GM18873 (cell line): ENCODE measurements around the gene GALNT9.
"Not testable (repeated sequence)": the region's sequence is repeated elsewhere in the genome, so short reads cannot be mapped to it uniquely, and the experiment has no call there.

Source experiments
- ATAC-seq: cut with Tn5 transposase; IDR thresholded peaks from one replicate; pipeline ENCODE4 v1.9.1; 2021; ENCODE audit warnings: mild to moderate bottlenecking, moderate library complexity, moderate number of reproducible peaks; ENCODE audit not compliant: unreplicated experiment, low FRiP score

Gene GALNT9

DNA sequence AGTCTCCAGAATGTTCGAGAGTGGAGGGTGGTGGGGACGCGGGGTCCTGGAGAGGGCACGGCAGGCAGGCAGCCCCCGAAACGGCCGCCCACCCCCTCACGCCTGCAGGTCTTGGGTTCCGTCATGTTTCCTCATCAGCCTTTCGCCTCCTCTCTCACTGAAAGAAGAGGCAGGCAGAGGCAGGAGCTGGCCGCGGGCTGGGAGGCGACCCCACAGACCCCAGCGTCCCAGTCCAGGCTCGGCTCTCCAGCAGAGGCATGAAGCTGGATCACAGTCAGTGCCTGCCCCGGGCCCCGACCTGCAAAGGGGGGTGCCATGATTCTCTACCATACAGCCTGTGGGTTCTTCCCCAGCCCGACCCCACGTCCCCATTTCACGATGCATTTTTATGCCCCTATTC lies 13.4 kb downstream of the GALNT9 start:
- no peak for ATAC-seq

DNA sequence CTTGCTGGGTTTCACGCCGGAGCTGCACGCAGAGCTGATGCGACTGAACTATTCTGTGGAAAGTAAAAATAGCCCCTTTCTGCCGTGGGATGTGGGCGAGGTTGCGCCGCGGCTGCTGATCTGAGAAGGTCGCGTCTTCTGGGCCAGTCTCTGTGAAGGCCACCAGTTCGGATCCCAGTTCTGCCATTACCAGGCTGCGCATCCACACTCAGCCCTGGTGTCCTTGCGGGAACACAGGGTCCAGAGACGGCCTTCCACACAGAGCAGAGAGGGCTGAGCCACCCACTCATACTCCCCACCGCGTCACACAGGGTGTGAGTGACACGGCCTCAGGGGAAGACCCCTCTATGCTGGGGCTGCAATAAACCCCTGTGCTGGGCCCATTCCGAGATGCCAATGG lies 13.9 kb downstream of the GALNT9 start:
- no peak for ATAC-seq

DNA sequence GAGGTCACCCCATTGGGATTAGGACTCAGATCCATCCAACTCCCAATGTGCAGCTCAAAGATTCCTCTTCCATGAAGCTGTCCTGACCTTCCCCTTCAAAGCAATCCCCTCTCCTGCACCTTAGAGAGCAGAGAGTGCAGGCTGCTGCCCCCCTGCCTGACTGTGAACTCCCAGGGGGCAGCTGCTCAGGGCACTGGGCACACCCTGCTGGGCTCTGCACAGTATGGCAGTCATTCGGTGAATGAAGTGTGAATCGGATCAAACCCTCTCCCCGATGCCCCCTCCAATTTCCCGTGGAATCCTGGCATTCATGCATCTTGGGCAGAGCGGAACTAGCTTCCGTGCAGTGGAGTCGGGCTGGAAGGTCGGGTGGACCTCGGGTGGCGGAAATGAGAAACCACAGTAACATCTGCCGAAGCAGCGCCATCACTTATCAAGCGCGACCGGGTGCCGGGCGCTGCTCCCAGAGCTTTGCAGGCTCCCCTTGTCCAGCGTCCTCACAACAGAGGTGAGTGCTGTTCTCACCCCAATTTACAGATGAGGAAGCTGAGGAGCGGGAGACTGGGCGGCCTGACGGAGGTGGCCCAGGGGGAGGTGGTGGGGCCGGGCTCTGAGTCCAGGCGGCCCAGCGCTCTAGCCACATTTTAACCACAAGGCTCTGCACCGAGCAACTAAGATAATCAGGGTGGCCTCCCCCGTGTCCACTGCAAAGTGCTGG lies 14.7 kb downstream of the GALNT9 start:
- no peak for ATAC-seq

- no peak for ATAC-seq
These were observed 15.4 kb downstream of the GALNT9 start for GRCh38 chr12:132314035-132314434.

- ATAC-seq: no peak
These were observed 16.2 kb downstream of the GALNT9 start for GRCh38 chr12:132313182-132313581.

GRCh38 chr12:132312516-132312915 lies 16.9 kb downstream of the GALNT9 start:
- no peak for ATAC-seq

DNA sequence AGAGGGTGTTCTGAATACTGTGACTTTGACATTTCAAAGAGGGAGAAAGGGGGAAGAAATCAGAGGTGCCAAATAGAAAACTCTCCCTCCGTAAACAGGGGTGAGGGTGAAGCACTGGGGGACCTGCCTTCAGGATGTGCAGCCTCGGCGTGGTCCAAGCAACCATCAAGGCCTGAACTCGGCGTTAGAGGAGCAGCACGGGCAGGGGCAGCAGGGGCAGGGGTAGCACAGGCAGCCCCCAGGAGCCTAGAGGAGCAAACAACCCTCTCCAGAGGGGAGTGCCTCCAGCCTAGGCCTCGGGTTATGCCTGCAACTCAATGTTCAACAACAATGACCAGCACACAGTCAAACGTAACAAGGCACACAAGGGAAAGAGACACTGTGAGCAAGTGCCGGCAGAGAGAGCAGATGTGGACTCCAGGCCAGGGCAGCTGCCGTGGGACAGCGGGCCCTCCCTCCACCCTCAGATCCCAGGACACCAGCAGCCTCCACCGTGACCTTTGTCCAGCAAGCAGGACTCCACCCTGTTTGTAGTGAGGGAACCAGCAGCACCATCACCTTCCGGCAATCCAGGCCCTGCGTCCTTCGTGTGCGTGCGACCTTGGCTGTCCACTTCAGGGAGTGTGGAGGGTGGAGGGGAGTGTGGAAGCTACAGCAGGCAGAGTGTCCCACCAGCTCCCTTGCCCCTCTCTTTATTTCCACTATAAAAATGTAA lies 18.0 kb downstream of the GALNT9 start:
- no peak for ATAC-seq

DNA sequence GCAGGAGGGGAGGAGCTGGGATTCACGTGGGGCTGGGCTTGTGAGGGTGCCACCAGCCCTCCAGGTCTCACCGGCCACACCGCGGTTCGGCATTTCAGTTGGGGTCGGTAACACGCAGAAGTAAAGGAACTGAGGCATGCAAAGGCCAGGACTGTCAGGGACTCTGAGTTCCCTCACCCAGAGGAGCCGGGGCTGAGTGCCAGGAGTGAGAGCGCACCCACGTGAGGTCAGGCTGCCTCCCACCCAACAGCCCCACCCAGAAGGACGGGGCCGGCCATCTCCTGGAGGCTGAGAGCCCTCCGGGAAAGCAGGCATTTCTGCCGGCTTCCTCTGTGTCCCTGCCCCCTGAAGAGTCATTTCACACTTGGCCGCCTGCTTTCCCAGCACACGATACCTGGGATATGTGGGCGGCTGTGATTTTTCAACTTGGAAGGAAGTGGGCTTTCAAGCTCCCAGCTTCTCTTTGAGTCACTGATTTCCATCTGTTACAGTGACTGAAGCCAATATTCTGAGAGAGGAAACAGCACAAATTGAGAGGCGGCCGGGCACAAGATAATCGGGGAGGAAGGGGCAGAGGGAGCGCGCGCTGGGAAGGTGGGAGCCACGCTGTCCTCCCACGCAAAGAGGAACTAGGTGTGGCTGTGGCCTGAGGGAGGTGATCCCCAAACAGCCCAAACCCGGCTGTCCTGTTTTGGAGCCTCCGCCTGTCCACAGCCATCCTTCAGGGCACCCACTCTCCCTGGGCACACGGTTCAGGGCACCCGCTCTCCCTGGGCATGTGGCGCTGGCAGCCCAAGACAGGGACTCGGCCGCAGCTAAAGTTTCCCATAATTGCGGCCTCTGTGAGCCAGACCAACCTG lies 19.0 kb downstream of the GALNT9 start:
- no peak for ATAC-seq

DNA sequence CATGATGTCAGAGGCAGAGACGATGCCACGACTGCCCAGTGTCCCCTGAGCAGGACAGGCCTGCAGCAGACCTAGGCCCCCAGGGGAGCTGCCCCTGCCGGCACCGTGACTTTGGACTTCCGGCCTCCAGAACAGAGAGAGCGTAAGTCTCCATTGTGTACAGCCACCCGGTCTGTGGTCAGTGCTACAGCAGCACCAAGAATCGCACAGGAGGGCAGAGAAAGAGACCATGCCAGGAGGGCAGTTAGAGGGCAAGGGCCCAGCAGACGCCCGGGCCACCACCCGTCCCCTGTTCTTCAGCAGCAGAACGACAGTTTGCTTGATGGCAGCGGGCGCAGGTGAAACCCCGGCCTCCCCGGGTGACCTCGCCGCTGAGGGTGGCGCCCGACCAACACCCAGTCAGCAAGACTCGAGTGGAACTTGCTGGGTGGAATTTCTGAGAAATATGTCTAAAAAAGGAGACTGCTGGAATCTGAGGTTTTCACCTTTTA lies 19.7 kb downstream of the GALNT9 start:
- ATAC-seq: no peak

GRCh38 chr12:132308853-132309595 lies 20.4 kb downstream of the GALNT9 start:
- no peak for ATAC-seq

- no peak for ATAC-seq
These were observed 21.2 kb downstream of the GALNT9 start for GRCh38 chr12:132307976-132308852.

DNA sequence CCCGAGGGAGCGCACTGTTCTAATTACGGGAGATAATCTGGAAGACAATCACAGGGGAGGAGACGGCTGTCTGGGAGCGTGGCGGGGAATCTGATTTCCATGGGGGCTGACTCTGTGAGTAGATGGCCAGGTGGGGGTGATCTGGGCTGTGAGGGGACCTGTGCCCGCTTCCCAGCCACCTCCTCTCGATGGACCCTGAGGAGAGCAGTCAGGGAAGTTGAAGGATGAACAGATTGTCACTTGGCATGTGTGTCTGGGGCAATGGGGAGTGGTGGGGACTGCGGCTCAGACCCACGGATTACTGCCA lies 22.6 kb downstream of the GALNT9 start:
- no peak for ATAC-seq

GRCh38 chr12:132305991-132306884 lies 23.2 kb downstream of the GALNT9 start:
- no peak for ATAC-seq

DNA sequence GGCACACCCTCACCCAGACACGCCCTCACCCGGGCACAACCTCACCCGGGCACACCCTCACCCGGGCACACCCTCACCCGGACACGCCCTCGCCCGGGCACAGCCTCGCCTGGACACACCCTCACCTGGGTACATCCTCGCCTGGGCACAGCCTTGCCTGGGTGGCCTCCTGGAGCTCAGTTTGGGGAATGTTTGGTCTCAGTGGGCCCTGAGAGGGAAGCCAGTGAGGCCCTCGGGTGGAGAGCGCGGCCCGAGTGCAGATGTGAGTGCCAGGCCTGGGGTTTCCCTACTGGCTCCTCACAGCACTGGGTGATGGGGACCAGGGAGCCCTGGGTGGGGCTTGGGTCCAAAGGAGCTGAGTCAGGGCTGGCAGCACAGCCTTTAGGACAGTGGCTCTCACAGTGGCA lies 23.8 kb downstream of the GALNT9 start:
- no peak for ATAC-seq

DNA sequence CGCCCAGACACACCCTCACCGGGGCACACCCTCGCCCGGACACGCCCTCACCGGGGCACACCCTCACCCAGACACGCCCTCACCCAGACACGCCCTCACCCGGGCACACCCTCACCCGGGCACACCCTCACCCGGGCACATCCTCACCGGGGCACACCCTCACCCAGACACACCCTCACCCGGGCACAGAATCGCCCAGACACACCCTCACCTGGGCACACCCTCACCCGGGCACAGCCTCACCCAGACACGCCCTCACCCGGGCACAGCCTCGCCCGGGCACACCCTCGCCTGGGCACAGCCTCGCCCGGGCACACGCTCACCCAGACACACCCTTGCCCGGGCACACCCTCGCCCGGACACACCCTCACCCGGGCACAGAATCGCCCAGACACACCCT lies 24.5 kb downstream of the GALNT9 start:
- not testable (repeated sequence) for ATAC-seq

DNA sequence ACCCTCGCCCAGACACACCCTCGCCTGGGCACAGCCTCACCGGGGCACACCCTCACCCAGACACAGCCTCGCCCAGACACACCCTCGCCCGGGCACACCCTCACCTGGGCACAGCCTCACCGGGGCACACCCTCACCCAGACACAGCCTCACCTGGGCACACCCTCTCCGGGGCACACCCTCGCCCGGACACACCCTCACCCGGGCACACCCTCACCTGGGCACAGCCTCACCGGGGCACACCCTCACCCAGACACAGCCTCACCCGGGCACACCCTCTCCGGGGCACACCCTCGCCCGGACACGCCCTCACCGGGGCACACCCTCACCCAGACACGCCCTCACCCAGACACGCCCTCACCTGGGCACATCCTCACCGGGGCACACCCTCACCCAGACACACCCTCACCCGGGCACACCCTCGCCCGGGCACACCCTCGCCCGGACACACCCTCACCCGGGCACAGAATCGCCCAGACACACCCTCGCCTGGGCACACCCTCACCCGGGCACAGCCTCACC lies 25.5 kb downstream of the GALNT9 start:
- not testable (repeated sequence) for ATAC-seq

DNA sequence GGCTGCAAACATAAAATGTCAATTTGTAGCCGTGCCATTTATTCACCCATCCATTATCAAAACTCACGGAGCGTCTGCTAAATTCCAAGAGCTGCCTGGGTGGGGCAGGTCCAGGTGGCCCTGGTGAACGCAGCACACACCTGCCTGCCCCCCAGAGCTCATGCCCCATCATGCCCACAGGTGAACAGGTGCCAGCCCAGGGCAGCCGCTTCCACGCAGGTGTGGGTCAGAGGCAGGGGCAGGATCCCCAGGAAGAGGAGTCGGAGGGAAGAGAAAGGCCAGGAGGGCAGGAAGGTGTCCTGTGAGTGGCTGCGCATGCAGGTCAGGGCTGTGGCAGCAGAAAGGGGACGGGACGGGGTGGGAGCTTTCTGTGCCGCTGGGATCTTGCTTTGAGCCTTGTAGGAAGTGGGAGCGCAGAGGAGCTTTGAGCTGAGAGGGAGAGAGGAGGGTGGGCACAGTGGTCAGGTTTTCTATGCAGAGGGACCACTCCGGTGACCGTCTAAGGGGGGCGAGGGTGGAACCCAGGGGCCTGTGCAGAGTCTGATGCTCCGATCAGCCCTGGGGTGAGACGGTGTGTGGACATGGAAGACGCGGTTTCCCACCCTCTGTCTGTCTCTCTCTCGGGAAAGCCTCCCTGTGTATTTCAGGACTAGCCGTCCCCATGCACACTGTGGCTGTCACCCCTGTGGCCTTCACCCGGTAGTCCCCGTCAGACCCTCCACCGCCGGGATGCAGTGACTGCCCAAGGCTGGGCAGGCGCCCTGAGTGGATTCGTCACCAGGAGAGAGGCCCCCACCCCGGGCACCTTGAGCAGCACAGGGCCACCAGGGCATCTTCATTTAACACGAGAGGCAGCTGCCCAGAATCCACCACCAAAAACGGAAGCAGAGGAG lies 26.7 kb downstream of the GALNT9 start:
- ATAC-seq: no peak
